ENCODE results near the gene CLCN3. TPM values are rescaled to one million over a fixed set of nuclear protein-coding genes. Genes with fewer than 3 reads are reported as not detected.

The CLCN3 gene
- total and polyA plus RNA-seq, 10 of the 15 experiments (the other 5 are each of a cell fraction or from before 2014, with no cell fraction given) = 4.0 to 22.8 (median 11.8) TPM

DNA sequence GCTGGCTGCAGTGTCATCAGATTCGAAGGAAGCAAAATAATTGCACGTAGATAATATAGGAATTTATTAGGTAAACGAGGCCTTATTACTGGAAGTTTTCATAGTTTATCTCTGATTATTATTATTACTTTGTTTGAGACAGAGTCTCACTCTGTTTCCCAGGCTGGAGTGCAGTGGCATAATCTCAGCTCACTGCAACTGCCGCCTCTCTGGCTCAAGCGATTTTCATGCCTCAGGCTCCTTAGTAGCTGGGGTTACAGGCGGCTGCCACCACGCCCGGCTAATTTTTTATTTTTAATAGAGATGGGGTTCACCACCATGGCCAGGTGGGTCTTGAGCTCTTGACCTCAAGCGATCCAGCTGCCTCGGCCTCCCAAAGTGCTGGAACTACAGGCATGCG is 12.5 kb downstream of the CLCN3 start (continued):
- TF ChIP-seq IRF4 (IDR thresholded peaks at IDR 0.05; ENCODE audit: low read depth, low read length) = no peak
- no peak for TF ChIP-seq ESRRA (IDR thresholded peaks at IDR 0.05; ENCODE audit: low read length)
- TF ChIP-seq MYB (IDR thresholded peaks at IDR 0.05; ENCODE audit: borderline replicate concordance, low read depth, low read length) = no peak
- TF ChIP-seq KDM1A (IDR thresholded peaks at IDR 0.05; ENCODE audit: borderline replicate concordance) = no peak
- TF ChIP-seq POLR2AphosphoS2 (IDR thresholded peaks at IDR 0.05; ENCODE audit: low read depth, low read length) = no peak
- TF ChIP-seq EP300 (IDR thresholded peaks at IDR 0.05; ENCODE audit: borderline replicate concordance in 1 of 2, control insufficient read depth in 1 of 2, low read depth in 2 of 2, low read length in 2 of 2) = no peak

GRCh38 chr4:169634975-169635374 is 14.6 kb downstream of the CLCN3 start:
- in situ Hi-C loops (cut with MboI) = no loop called here
- no peaks in the 10 kb centered on the region; the same call in 2 of the 3 replicates for H3K9me3 ChIP-seq (replicated peaks; ENCODE audit: control insufficient read depth, insufficient read depth, low read length)
- no peak overlapping the region for H3K4me2 ChIP-seq (ENCODE audit: control insufficient read depth, insufficient read depth)
- no peak overlapping the region for H3K27ac ChIP-seq (ENCODE audit: control insufficient read depth, insufficient read depth)
- SMC1A ChIA-PET (ENCODE audit: uncharacterized antibody, unreplicated experiment) = interaction anchor here (0.6 to 2.1 kb wide), 5 partner anchors 13 to 114 kb away, joined by 3 to 8 read pairs (median 3); no protein-coding TSS in a partner anchor
- FAIRE-seq (no peak), DNase-seq (ENCODE audit: low read depth, low spot score) (no peak), ATAC-seq (no peak)
- RAD21 ChIA-PET (ENCODE audit: unreplicated experiment) = interaction anchor here (1.0 kb wide), 1 partner anchor 22 kb away, joined by 3 read pairs; no protein-coding TSS in a partner anchor
- POLR2A ChIA-PET = interaction anchor here (0.9 to 1.1 kb wide), 2 partner anchors 14 to 41 kb away, joined by 3 to 4 read pairs; no protein-coding TSS in a partner anchor
- no TSS peak for BruUV-seq (replicated peaks)
- no peak overlapping the region for H3K4me3 ChIP-seq
- CTCF ChIA-PET = no interaction called here
- H3K27me3 ChIP-seq (replicated peaks in 1 of 2; ENCODE audit: control insufficient read depth in 2 of 2, insufficient read depth in 2 of 2, low read length in 1 of 2) = no peaks in the 10 kb centered on the region
- H3K36me3 ChIP-seq (ENCODE audit: control insufficient read depth in 2 of 2, insufficient read depth in 2 of 2, low read length in 1 of 2) = peaks cover 0 to 7% of the 10 kb centered on the region in 2 experiments; a peak in 1 of 4 replicates
- H4K20me1 ChIP-seq (ENCODE audit: control insufficient read depth, insufficient read depth) = no peaks in the 10 kb centered on the region
- H3K79me2 ChIP-seq (ENCODE audit: control insufficient read depth, insufficient read depth, low read length) = peaks cover 8% of the 10 kb centered on the region
- whole genome bisulfite sequencing (ENCODE audit: insufficient coverage, insufficient replicate concordance, low lambda C conversion rate, missing lambda C conversion rate) = 100% methylated on average over 1 of the region's 1 CpG
- H2AFZ ChIP-seq (ENCODE audit: control insufficient read depth, low read depth, low read length) = no peak overlapping the region
- H3K4me1 ChIP-seq (ENCODE audit: control insufficient read depth, insufficient read depth, low read length) = no peaks in the 10 kb centered on the region
- H3K9ac ChIP-seq (ENCODE audit: control insufficient read depth, insufficient read depth, low read length) = no peak overlapping the region
- intact Hi-C loops (cut with micrococcal nuclease; ENCODE audit: unreplicated experiment) = no loop called here
- no peak for TF ChIP-seq TCF7 (IDR thresholded peaks at IDR 0.05; ENCODE audit: borderline replicate concordance)
- TF ChIP-seq ATF2 (IDR thresholded peaks at IDR 0.05; ENCODE audit: low read length) = no peak
- no peak for TF ChIP-seq YBX1 (IDR thresholded peaks at IDR 0.05)
- TF ChIP-seq RELA (IDR thresholded peaks at IDR 0.05; ENCODE audit: borderline replicate concordance, partially characterized antibody) = no peak
- TF ChIP-seq, protein P1, sequence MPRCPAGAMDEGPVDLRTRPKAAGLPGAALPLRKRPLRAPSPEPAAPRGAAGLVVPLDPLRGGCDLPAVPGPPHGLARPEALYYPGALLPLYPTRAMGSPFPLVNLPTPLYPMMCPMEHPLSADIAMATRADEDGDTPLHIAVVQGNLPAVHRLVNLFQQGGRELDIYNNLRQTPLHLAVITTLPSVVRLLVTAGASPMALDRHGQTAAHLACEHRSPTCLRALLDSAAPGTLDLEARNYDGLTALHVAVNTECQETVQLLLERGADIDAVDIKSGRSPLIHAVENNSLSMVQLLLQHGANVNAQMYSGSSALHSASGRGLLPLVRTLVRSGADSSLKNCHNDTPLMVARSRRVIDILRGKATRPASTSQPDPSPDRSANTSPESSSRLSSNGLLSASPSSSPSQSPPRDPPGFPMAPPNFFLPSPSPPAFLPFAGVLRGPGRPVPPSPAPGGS (IDR thresholded peaks at IDR 0.05; ENCODE audit: borderline replicate concordance, insufficient read depth, low read depth, low read length, poor library complexity, severe bottlenecking) = no peak
- TF ChIP-seq ZSCAN29 (IDR thresholded peaks at IDR 0.05) = no peak
